H1 (cell line): Measurements from ENCODE around the gene SUV39H2.

ENCODE experiments used
- CTCF ChIP-seq, 3 experiments: IDR thresholded peaks; 1 replicate in 2 of 3; 2 replicates in 1 of 3; pipeline versions ENCODE4 v1.5.1 to v1.6.1; 2011; ENCODE audit warnings: low read length in 3 of 3, mild to moderate bottlenecking in 3 of 3, inconsistent platforms in 2 of 3, low read depth in 1 of 3, moderate library complexity in 1 of 3; ENCODE audit not compliant: insufficient read depth in 1 of 3; ENCODE audit errors: control extremely low read depth in 1 of 3
- E2F6 ChIP-seq: IDR thresholded peaks from 2 replicates; pipeline ENCODE4 v1.6.1; 2012; ENCODE audit warnings: inconsistent platforms
- MAX ChIP-seq: IDR thresholded peaks from 2 replicates; pipeline ENCODE4 v1.6.1; 2012; ENCODE audit warnings: inconsistent platforms
- POLR2AphosphoS5 ChIP-seq: IDR thresholded peaks from 2 replicates; pipeline ENCODE4 v1.6.1; 2011; ENCODE audit warnings: low read depth, low read length

- no peak for TF ChIP-seq E2F6
- TF ChIP-seq CTCF (IDR thresholded peaks at IDR 0.05; ENCODE audit: control extremely low read depth in 1 of 3, insufficient read depth in 1 of 3, low read depth in 1 of 3, low read length in 3 of 3): no peak
- no peak for TF ChIP-seq POLR2AphosphoS5
- no peak for TF ChIP-seq MAX
Measured at GRCh38 chr10:14945108-14945507, 66.4 kb downstream of the SUV39H2 start.
